Cardiac fibroblast (primary cell): ENCODE results near the gene DISP3.
A peak's percentile ranks its signal among the peaks of the same experiment; 100 is the strongest.

Experiments
- DNase-seq, 2 donors: peaks; one replicate each; pipeline versions ENCODE4 v3.0.0 to v3.0.0-alpha.2; 2010; ENCODE audit warnings: low read depth in 2 of 2
- H3K4me3 ChIP-seq, 2 donors: replicated peaks in 1 of 2; 1 replicate in 1 of 2; 2 replicates in 1 of 2; pipeline ENCODE4 v1.5.1; 2011; ENCODE audit warnings: low read depth in 2 of 2, low read length in 2 of 2, mild to moderate bottlenecking in 2 of 2, moderate library complexity in 1 of 2
- CTCF ChIP-seq: IDR thresholded peaks from one replicate; pipeline ENCODE4 v1.5.1; 2011; ENCODE audit warnings: low read depth, mild to moderate bottlenecking, low read length, inconsistent platforms

Gene DISP3

DNA sequence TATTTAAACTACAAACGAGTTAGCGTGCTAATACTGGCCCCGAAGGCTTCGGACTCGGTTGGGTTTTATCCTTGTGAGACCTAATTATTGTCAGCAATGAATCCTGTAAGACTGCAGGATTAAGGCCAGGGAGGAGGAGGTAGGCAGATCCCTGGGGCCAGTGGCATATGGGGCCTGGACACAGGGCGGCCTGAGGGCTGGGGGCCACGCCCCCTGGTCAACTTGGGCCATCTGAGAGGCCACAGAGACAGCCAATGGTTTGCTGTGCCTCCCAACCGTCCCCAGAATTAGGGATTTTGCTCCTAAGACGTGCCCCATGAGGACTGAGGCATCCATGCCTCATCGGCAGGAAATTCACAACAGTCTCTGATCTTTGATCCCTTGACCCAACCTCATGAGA, 31.1 kb upstream of the DISP3 start:
- no peak overlapping the region for H3K4me3 ChIP-seq
- DNase-seq, result no peak
- no peak for TF ChIP-seq CTCF

- no peak for TF ChIP-seq CTCF
- no peak overlapping the region for H3K4me3 ChIP-seq
- peak in 1 of 2 donors; percentile 30 for DNase-seq
Observed at GRCh38 chr1:11448373-11449099, 30.4 kb upstream of the DISP3 start.

DNA sequence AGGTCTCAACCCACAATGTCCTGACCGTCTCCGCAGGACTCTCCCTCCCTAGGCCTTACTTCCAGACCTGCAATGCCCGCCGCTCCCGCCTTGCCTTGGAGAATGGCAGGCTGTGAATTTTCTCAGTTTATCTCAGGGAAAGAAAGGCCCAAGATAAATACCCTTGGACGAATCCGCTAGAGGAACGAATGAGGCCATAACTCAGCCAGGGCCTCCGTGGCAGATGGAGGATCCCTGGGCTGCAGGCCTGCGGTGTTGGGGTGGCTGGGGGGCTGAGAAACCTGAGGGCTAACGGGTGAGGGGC, 29.9 kb upstream of the DISP3 start:
- DNase-seq, result no peak
- H3K4me3 ChIP-seq, result no peak overlapping the region
- no peak for TF ChIP-seq CTCF

DNA sequence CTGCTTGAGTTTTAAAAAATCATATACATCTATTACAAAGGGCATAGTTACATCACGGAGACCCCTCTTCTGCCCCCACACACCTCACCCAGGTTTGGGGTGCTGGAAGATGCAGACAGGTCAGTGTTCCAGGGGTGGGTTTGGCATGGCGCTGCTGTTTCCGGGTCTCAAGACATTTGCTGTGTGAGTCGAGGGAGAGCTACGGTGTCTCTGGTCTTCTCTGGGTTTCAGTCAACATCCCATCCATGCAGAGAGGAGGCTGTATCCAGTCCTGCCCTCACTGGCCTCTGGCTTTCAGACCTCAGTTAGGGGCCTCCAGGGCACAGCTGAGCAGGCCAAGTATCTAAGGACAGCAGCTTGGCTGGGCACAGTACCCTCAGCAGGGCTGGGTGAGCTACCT, 28.6 kb upstream of the DISP3 start:
- TF ChIP-seq CTCF, result no peak
- DNase-seq, result no peak
- H3K4me3 ChIP-seq, result no peak overlapping the region

DNA sequence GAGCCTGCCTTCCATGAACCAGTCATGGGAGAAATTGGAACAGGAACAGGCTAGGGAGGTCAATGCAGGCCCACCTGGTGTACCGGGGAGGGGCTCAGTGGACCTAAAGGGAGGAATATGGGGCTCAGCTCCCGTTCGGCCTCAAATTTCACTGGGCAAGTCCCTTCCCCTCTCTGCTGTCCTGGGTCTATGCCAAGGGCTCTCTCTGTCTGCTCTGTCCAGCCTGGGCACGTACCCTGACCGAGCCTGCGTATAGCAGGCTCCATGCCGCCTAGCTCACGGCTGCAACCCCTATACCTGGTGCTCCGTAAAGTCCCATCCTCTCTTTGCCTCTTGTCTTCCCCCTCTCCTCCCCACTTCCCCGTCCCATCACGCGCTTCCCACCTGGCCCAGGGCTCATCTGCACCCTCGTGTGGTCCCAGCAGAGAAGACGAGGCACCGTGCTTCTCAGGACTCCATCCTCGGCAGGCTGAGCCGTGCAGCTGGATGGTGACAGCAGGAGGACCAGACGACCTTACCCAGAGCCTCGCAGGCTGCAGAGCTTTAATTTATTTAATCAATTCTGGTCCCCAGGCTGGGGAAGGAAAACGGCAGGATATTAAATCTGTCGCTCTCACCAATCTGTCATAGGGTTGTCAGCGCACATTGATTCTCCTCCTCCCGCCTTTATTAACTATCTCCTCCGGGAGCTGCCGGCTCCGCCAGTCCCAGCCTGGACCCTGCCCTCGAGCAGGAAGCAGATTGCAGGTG, 25.0 kb upstream of the DISP3 start:
- TF ChIP-seq CTCF, result no peak
- DNase-seq, result no peak
- H3K4me3 ChIP-seq, result no peak overlapping the region

- DNase-seq, result no peak
- no peak for TF ChIP-seq CTCF
- H3K4me3 ChIP-seq, result no peak overlapping the region
Observed at GRCh38 chr1:11455967-11456570, 22.9 kb upstream of the DISP3 start.
